ENCODE results near the gene ITCH. TPM values are rescaled to one million over a fixed set of nuclear protein-coding genes. Genes with fewer than 3 reads are reported as not detected.
A peak's percentile ranks its signal among the peaks of the same experiment; 100 is the strongest.

Gene ITCH
- total and polyA plus RNA-seq, 2 of the 8 experiments (the other 6 are each of a cell fraction or from before 2014, with no cell fraction given): 3.9 to 45.2 TPM

- Histone ChIP-seq H3K56ac (replicated peaks; ENCODE audit: insufficient read length, low read depth, low read length) (no peak overlapping the region), H3K27ac (ENCODE audit: low read depth, low read length) (no peak overlapping the region), H4K20me1 (replicated peaks in 1 of 2; ENCODE audit: control insufficient read depth in 1 of 2, insufficient read depth in 2 of 2, low read length in 2 of 2) (peaks cover 0 to 5% of the 10 kb centered on the region in 2 experiments), H3K4me2 (ENCODE audit: insufficient read depth in 1 of 2, low read depth in 2 of 2, low read length in 2 of 2) (peak overlapping the region; percentile 56 to 67), H3K79me2 (ENCODE audit: control insufficient read depth in 1 of 2, insufficient read depth in 2 of 2, low read length in 2 of 2) (no peaks in the 10 kb centered on the region), H2BK12ac (ENCODE audit: low read depth, low read length) (no peak overlapping the region), H2AK5ac (ENCODE audit: low read depth, low read length) (no peak overlapping the region), H4K91ac (replicated peaks; ENCODE audit: insufficient read length, low read length) (no peak overlapping the region), H3K4me3 (ENCODE audit: extremely low read depth in 1 of 4, insufficient read depth in 2 of 4, low read depth in 3 of 4, low read length in 4 of 4) (peak overlapping the region; percentile 51 to 80 (median 56)), H4K8ac (ENCODE audit: extremely low read depth, insufficient read depth, low read length) (peak overlapping the region; percentile 91), H2BK120ac (replicated peaks; ENCODE audit: low read depth, low read length) (no peak overlapping the region), H2BK20ac (ENCODE audit: low read length) (no peak overlapping the region), H2BK15ac (ENCODE audit: low read length) (no peak overlapping the region), H3K9me3 (ENCODE audit: insufficient read depth in 2 of 2, low read depth in 1 of 2, low read length in 1 of 2) (no peaks in the 10 kb centered on the region), H3K23me2 (ENCODE audit: low read depth, low read length) (peaks cover 3% of the 10 kb centered on the region; the same call in 1 of the 2 replicates), H3K27me3 (replicated peaks in 1 of 4; ENCODE audit: control insufficient read depth in 3 of 4, extremely low read depth in 1 of 4, insufficient read depth in 3 of 4, low read length in 3 of 4) (peaks cover 0 to 2% (median 0%) of the 10 kb centered on the region in 4 experiments; a peak in 1 of 7 replicates), H3K36me3 (ENCODE audit: control insufficient read depth in 2 of 4, insufficient read depth in 4 of 4, low read length in 3 of 4) (no peaks in the 10 kb centered on the region), H3K9ac (replicated peaks in 1 of 4; ENCODE audit: extremely low read depth in 1 of 4, low read depth in 3 of 4, low read length in 3 of 4) (peak overlapping the region in 3 of 4 experiments; percentile 35 to 46 (median 42); a peak in 3 of 7 replicates), H3K14ac (ENCODE audit: insufficient read length) (no peak overlapping the region), H3K18ac (ENCODE audit: extremely low read depth, low read length) (no peak overlapping the region), H3K23ac (ENCODE audit: insufficient read length) (no peak overlapping the region), H3K79me1 (ENCODE audit: low read depth, low read length) (no peaks in the 10 kb centered on the region; the same call in 1 of the 2 replicates), H4K5ac (ENCODE audit: insufficient read length, low read depth, low read length) (no peak overlapping the region), H3K4ac (replicated peaks; ENCODE audit: insufficient read length, low read depth, low read length) (no peak overlapping the region), H2BK5ac (ENCODE audit: low read depth, low read length) (0 out of 2 replicates have a peak overlapping the region, but pooled peaks have one; percentile 10), H3K4me1 (replicated peaks in 1 of 4; ENCODE audit: control insufficient read depth in 3 of 4, insufficient read depth in 4 of 4, low read length in 3 of 4) (peaks cover 0 to 2% (median 0%) of the 10 kb centered on the region in 4 experiments; a peak in 1 of 7 replicates), H2AFZ (ENCODE audit: low read length) (peak overlapping the region; percentile 84)
- WGBS, 2 experiments (ENCODE audit: extremely low coverage in 1 of 2, insufficient coverage in 1 of 2, insufficient read length in 1 of 2, insufficient replicate concordance in 2 of 2, low coverage in 1 of 2, low lambda C conversion rate in 2 of 2, missing lambda C conversion rate in 1 of 2): 63% methylated on average over 11 of the region's 11 CpGs; no CpG with 5 or more reads in 1 of the 2 experiments
- DNase-seq (ENCODE audit: low read depth in 1 of 2, low spot score in 2 of 2): no peak
- ChIA-PET POLR2A (ENCODE audit: partially characterized antibody) (interaction anchor here (0.6 to 3.2 kb wide), 7 partner anchors 11 to 285 kb away, joined by 3 to 8 read pairs (median 5); no protein-coding TSS in a partner anchor), CTCF (ENCODE audit: partially characterized antibody) (interaction anchor here (0.6 to 3.5 kb wide), 6 partner anchors 10 to 368 kb away, joined by 3 to 10 read pairs (median 4); no protein-coding TSS in a partner anchor)
- FAIRE-seq: no peak
- TF ChIP-seq KDM4A (IDR thresholded peaks at IDR 0.05; ENCODE audit: low read depth, low read length, severe bottlenecking): no peak
- TF ChIP-seq BRCA1 (IDR thresholded peaks at IDR 0.05; ENCODE audit: low read depth, low read length): no peak
- no peak for TF ChIP-seq SRF (IDR thresholded peaks at IDR 0.05; ENCODE audit: low read depth, low read length)
- no peak for TF ChIP-seq RBBP5 (IDR thresholded peaks at IDR 0.05; ENCODE audit: borderline replicate concordance, low read depth, low read length)
- TF ChIP-seq, protein P1, sequence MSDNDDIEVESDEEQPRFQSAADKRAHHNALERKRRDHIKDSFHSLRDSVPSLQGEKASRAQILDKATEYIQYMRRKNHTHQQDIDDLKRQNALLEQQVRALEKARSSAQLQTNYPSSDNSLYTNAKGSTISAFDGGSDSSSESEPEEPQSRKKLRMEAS (IDR thresholded peaks at IDR 0.05): no peak
- TF ChIP-seq ATF3 (IDR thresholded peaks at IDR 0.05; ENCODE audit: insufficient read depth, low read depth, low read length): no peak
- TF ChIP-seq RFX5 (IDR thresholded peaks at IDR 0.05; ENCODE audit: borderline replicate concordance, low read depth, low read length): no peak
- TF ChIP-seq HDAC6 (IDR thresholded peaks at IDR 0.05; ENCODE audit: low read depth, low read length): no peak
- no peak for TF ChIP-seq YY1 (IDR thresholded peaks at IDR 0.05; ENCODE audit: low read depth, low read length)
- no peak for TF ChIP-seq EZH2 (IDR thresholded peaks at IDR 0.05; ENCODE audit: low read depth, low read length, severe bottlenecking)
- TF ChIP-seq JUN (IDR thresholded peaks at IDR 0.05; ENCODE audit: low read depth, low read length): no peak
- TF ChIP-seq POLR2A (IDR thresholded peaks at IDR 0.05; ENCODE audit: control extremely low read depth in 1 of 2, low read depth in 2 of 2, low read length in 2 of 2): no peak
- no peak for TF ChIP-seq KDM1A (IDR thresholded peaks at IDR 0.05; ENCODE audit: borderline replicate concordance, low read length)
- TF ChIP-seq SP1 (IDR thresholded peaks at IDR 0.05; ENCODE audit: low read depth, low read length): no peak
Measured at GRCh38 chr20:34557936-34558319, 194.9 kb downstream of the ITCH start.
